Spleen (tissue), 13 donors: Measurements from ENCODE around the gene CRYGB. TPM values are rescaled to one million over a fixed set of nuclear protein-coding genes. Genes with fewer than 3 reads are reported as not detected.

Experiments
- DNase-seq: peaks from one replicate; pipeline ENCODE4 v3.0.0-alpha.2; 2020
- H3K27ac ChIP-seq, 8 donors: fragments of 200-600 bp; sonication (generic) in 7 of 8; 1 replicate in 4 of 8; 2 replicates in 4 of 8; pipeline versions ENCODE4 v1.5.0 to v1.8.0; 2016 to 2021; ENCODE audit warnings: inconsistent platforms in 4 of 8, mild to moderate bottlenecking in 4 of 8, moderate library complexity in 1 of 8
- H3K27me3 ChIP-seq, 7 donors: fragments of 200-600 bp; sonication (generic) in 6 of 7; replicated peaks in 1 of 7; 1 replicate in 4 of 7; 2 replicates in 3 of 7; pipeline versions ENCODE4 v1.5.0 to v1.8.0; 2016 to 2021; ENCODE audit warnings: inconsistent platforms in 3 of 7, mild to moderate bottlenecking in 1 of 7
- H3K36me3 ChIP-seq, 6 donors: fragments of 200-600 bp; sonication (generic) in 5 of 6; 1 replicate in 4 of 6; 2 replicates in 2 of 6; pipeline versions ENCODE4 v1.5.0 to v1.8.0; 2016 to 2021; ENCODE audit warnings: inconsistent platforms in 2 of 6
- H3K4me1 ChIP-seq, 6 donors: fragments of 200-600 bp; sonication (generic) in 5 of 6; 1 replicate in 3 of 6; 2 replicates in 3 of 6; pipeline versions ENCODE4 v1.5.0 to v1.8.0; 2016 to 2021; ENCODE audit warnings: inconsistent platforms in 3 of 6
- H3K4me3 ChIP-seq, 8 donors: fragments of 200-600 bp; sonication (generic) in 7 of 8; 1 replicate in 4 of 8; 2 replicates in 4 of 8; pipeline versions ENCODE4 v1.5.0 to v1.8.0; 2016 to 2021; ENCODE audit warnings: inconsistent platforms in 4 of 8, mild to moderate bottlenecking in 4 of 8, moderate library complexity in 2 of 8
- H3K9me3 ChIP-seq, 8 donors: fragments of 200-600 bp; sonication (generic) in 7 of 8; 1 replicate in 4 of 8; 2 replicates in 4 of 8; pipeline versions ENCODE4 v1.5.0 to v1.8.0; 2016 to 2021; ENCODE audit warnings: inconsistent platforms in 4 of 8
- POLR2A ChIP-seq, 3 donors: fragments of 450-650 bp; IDR thresholded peaks; one replicate each; pipeline ENCODE4 v1.5.1; 2017; ENCODE audit warnings: antibody characterized with exemption in 3 of 3, mild to moderate bottlenecking in 1 of 3
- POLR2AphosphoS5 ChIP-seq, 3 donors: sonication (generic); formaldehyde crosslinking; IDR thresholded peaks; one replicate each; pipeline ENCODE4 v1.5.1; 2017; ENCODE audit warnings: antibody characterized with exemption in 3 of 3
- WGBS, 5 donors: extraction: QIAGEN DNeasy Blood & Tissue Kit in 3 of 5; methylation state at CpG; one replicate each; pipeline versions ENCODE4 v1.1.5 to v1.1.7; 2013 to 2018; 5-methylcytosine and 5-hydroxymethylcytosine counted together
- intact Hi-C: fragments of 100-400 bp; cut with DNase I; formaldehyde crosslinking; loops from one replicate; pipeline ENCODE4 v1.15.0; 2023; ENCODE audit warnings: low total_unique reads
- long read RNA-seq, 2 donors: transcript quantifications; one replicate each; lab custom pipeline, GENCODE V29; 2026
- polyA plus RNA-seq, 3 donors: library from polyadenylated mRNA; stranded (reverse); fragments of 200-250 nt; gene quantifications; one replicate each; pipeline ENCODE4 v1.2.1, GENCODE V29; 2013
- total RNA-seq, 7 donors: library from RNA; depleted of rRNA in 3 of 7; stranded (reverse); fragments of >200 nt in 3 of 7; fragmentation: NEBNext Ultra II Directional in 4 of 7; extraction: Animal tissue kit (Norgen Biotek cat#: 25700) in 4 of 7; gene quantifications; one replicate each; pipeline versions ENCODE4 v1.1.0 to v1.2.1, GENCODE V29; 2016 to 2021
- TF ChIP-seq, protein P1 (sequence below), 11 experiments: fragments of 200-600 bp in 7 of 11; fragments of 450-650 bp in 4 of 11; sonication (generic) in 4 of 11; IDR thresholded peaks in 8 of 11; conservative IDR thresholded peaks in 3 of 11; 1 replicate in 7 of 11; 2 replicates in 4 of 11; pipeline versions ENCODE4 v1.4.0 to v1.8.0; 2016 to 2021; ENCODE audit warnings: antibody characterized with exemption in 11 of 11, inconsistent platforms in 4 of 11, mild to moderate bottlenecking in 1 of 11
- donor health status: healthy with polysubstance abuse.
- donor health status: DM: no; HTN: no; CAD: no; lungs with moderate emphysema.
- donor health status: DM: no; HTN: no; CAD: no.
- donor health status: Bipolar disorder and iron deficiency.
- donor health status: healthy.
- donor health status: DM: no; HTN: no; CAD: no.
- donor health status: DM: yes; HTN: yes; CAD: no.

The CRYGB gene, protein sequence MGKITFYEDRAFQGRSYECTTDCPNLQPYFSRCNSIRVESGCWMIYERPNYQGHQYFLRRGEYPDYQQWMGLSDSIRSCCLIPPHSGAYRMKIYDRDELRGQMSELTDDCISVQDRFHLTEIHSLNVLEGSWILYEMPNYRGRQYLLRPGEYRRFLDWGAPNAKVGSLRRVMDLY
- total RNA-seq (not detected), polyA plus RNA-seq (not detected)
- long read RNA-seq, donor 1 = 0 reads
- long read RNA-seq, donor 2 = 0 reads

DNA sequence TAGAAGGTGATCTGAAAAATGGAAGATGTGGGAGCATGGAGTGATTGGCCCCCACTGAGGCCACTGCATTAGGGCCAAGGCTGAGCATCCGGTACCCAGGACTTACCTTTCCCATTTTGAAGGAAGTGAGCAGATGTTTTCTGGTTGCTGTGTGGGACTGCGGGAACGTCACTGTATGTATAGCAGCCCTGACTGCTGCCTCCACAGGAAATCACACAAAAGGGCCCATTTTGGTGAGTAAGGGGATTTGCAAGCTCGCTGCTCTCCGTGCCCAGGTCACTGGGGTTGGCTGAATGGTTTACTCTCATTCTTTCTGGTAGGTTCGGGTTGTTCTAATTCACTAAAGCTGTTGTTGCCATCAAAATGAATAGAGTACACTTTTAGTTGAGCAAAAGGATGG, at the start of gene CRYGB:
Gene CRYGB, minus strand, starts transcription at position 153 of the 400 bp plus-strand sequence. Its CDS starts 38 bp downstream, at position 115.
- intact Hi-C loops = no loop called here

GRCh38 chr2:208195531-208195930, 49.6 kb upstream of the CRYGB start:
- Histone ChIP-seq H3K4me3 (no peak overlapping the region), H3K9me3 (no peaks in the 10 kb centered on the region), H3K4me1 (no peaks in the 10 kb centered on the region), H3K36me3 (no peaks in the 10 kb centered on the region), H3K27me3 (no peaks in the 10 kb centered on the region), H3K27ac (no peak overlapping the region)
- TF ChIP-seq POLR2AphosphoS5 (IDR thresholded peaks at IDR 0.05) (no peak), POLR2A (IDR thresholded peaks at IDR 0.05) (no peak)
- TF ChIP-seq, protein P1, sequence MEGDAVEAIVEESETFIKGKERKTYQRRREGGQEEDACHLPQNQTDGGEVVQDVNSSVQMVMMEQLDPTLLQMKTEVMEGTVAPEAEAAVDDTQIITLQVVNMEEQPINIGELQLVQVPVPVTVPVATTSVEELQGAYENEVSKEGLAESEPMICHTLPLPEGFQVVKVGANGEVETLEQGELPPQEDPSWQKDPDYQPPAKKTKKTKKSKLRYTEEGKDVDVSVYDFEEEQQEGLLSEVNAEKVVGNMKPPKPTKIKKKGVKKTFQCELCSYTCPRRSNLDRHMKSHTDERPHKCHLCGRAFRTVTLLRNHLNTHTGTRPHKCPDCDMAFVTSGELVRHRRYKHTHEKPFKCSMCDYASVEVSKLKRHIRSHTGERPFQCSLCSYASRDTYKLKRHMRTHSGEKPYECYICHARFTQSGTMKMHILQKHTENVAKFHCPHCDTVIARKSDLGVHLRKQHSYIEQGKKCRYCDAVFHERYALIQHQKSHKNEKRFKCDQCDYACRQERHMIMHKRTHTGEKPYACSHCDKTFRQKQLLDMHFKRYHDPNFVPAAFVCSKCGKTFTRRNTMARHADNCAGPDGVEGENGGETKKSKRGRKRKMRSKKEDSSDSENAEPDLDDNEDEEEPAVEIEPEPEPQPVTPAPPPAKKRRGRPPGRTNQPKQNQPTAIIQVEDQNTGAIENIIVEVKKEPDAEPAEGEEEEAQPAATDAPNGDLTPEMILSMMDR (IDR thresholded peaks at IDR 0.05 in 8 of 11, conservative IDR thresholded peaks at IDR 0.05 in 3 of 11) = no peak
- no peak for DNase-seq
- intact Hi-C loops = no loop called here
- WGBS, 5 donors = 77 to 83% (median 83%) methylated on average over 3 of the region's 3 CpGs

More for the DNA sequence above, at the start of gene CRYGB:
- 58 to 90% (median 66%) methylated on average over 6 of the region's 6 CpGs for WGBS, 5 donors
- H3K9me3 ChIP-seq = peaks cover 0 to 1% (median 0%) of the 10 kb centered on the region in 8 donors
- DNase-seq = no peak
- H3K27ac ChIP-seq = no peak within 1 kb of the TSS
- no peaks in the 10 kb centered on the region for H3K27me3 ChIP-seq
- H3K4me1 ChIP-seq = no peaks in the 10 kb centered on the region
- no peak within 1 kb of the TSS for H3K4me3 ChIP-seq
- TF ChIP-seq POLR2AphosphoS5 (IDR thresholded peaks at IDR 0.05) (no peak), POLR2A (IDR thresholded peaks at IDR 0.05) (no peak)
- TF ChIP-seq, protein P1 (IDR thresholded peaks at IDR 0.05 in 8 of 11, conservative IDR thresholded peaks at IDR 0.05 in 3 of 11) = no peak
- no peaks in the 10 kb centered on the region for H3K36me3 ChIP-seq

DNA sequence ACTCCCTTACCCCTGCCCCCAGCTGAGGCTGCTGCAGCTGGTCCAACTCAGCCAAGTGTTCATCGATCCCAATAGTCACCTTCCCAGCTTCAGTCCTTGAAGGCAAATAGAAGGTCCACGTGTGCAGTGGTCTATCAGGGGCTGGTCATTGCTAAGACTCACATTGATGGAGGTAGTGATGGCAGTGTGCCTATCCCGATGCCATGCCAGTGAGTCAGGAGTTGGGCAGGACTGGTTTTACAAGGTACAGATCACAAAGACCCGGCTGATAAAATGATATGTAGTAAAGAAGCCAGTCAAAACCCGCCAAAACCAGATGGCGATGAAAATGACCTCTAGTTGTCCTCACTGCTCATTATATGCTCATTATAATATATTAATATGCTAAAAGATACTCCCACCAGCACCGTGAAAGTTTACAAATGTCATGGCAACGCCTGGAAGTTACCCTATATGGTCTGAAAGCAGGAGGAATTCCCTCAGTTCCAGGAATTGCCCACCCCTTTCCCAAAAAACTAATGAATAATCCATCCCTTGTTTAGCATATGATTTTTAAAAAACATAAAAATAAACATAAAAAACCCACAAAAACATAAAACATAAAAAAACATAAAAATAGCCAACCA, 46.8 kb upstream of the CRYGB start:
- no peaks in the 10 kb centered on the region for H3K4me1 ChIP-seq
- no peak overlapping the region for H3K4me3 ChIP-seq
- no peak overlapping the region for H3K27ac ChIP-seq
- H3K9me3 ChIP-seq = no peaks in the 10 kb centered on the region
- no peaks in the 10 kb centered on the region for H3K36me3 ChIP-seq
- intact Hi-C loops = no loop called here
- 83 to 91% (median 86%) methylated on average over 8 of the region's 8 CpGs for WGBS, 5 donors
- no peak for DNase-seq
- H3K27me3 ChIP-seq = no peaks in the 10 kb centered on the region
- TF ChIP-seq POLR2A (IDR thresholded peaks at IDR 0.05) (no peak), POLR2AphosphoS5 (IDR thresholded peaks at IDR 0.05) (no peak)
- TF ChIP-seq, protein P1 (IDR thresholded peaks at IDR 0.05 in 8 of 11, conservative IDR thresholded peaks at IDR 0.05 in 3 of 11) = no peak

DNA sequence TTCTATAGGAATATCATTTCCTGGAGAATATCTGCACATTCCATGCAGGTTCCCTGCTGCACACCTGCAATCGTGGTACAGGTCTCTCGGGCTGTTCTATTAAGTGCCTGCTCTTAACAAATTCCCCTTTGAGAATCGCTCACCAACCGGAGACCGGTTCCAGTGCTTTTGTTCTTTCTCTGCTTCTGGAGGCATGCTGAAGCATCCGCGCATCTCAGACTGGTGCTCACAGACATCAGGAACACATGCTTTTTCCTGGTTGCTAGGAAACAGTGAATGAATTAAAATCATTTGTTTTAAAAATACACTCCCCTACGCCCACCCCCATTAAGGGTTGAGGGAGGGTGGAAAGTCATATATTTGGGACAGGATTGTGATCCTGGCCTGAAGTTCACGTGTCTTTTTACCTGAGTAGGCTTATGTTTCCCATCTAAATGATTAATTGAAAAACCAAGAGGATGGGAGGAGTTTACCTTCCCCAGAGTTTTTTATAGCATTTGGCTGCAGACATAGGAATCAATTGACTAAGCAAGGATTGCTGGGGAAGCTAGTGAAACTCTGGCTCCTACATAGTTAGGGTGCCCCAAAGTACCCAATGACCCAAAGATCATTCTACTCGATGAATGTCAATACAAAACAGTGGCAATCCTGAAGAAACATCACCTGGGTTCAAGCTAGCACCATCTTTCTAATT, 44.0 kb upstream of the CRYGB start, which contains the start of gene C2orf80:
Gene C2orf80, minus strand, starts transcription at position 221 of the 694 bp plus-strand sequence. CDS start 3,044 bp downstream, outside the sequence.
- Histone ChIP-seq H3K4me3 (no peak within 1 kb of the TSS), H3K4me1 (no peaks in the 10 kb centered on the region), H3K27me3 (peaks cover 0 to 6% (median 0%) of the 10 kb centered on the region in 7 donors), H3K9me3 (no peaks in the 10 kb centered on the region), H3K27ac (no peak within 1 kb of the TSS), H3K36me3 (no peaks in the 10 kb centered on the region)
- WGBS, 5 donors = 80 to 85% (median 82%) methylated on average over 10 of the region's 10 CpGs
- DNase-seq = no peak
- no peak for TF ChIP-seq POLR2A (IDR thresholded peaks at IDR 0.05)
- no peak for TF ChIP-seq POLR2AphosphoS5 (IDR thresholded peaks at IDR 0.05)
- TF ChIP-seq, protein P1 (IDR thresholded peaks at IDR 0.05 in 8 of 11, conservative IDR thresholded peaks at IDR 0.05 in 3 of 11) = no peak
- intact Hi-C loops = no loop called here
